Mesendoderm (in vitro differentiated cells): ENCODE results near the gene LMF2.

Experiments
- DNase-seq: peaks from one replicate; pipeline ENCODE4 v3.0.0; 2013
- H2AK5ac ChIP-seq: 2 replicates; pipeline ENCODE4 v1.6.1; 2013; ENCODE audit warnings: low read length, inconsistent platforms
- H2BK120ac ChIP-seq: 2 replicates; pipeline ENCODE4 v1.6.1; 2013; ENCODE audit warnings: low read depth, mild to moderate bottlenecking, low read length, moderate library complexity, mixed read lengths
- H2BK15ac ChIP-seq: replicated peaks from 2 replicates; pipeline ENCODE4 v1.6.1; 2013; ENCODE audit warnings: low read depth, mild to moderate bottlenecking, moderate library complexity
- H2BK5ac ChIP-seq: 2 replicates; pipeline ENCODE4 v1.6.1; 2013; ENCODE audit warnings: low read length, inconsistent platforms
- H3K18ac ChIP-seq: 2 replicates; pipeline ENCODE4 v1.6.1; 2013; ENCODE audit warnings: mild to moderate bottlenecking, low read length, mixed read lengths
- H3K23ac ChIP-seq: one replicate; pipeline ENCODE4 v1.6.1; 2013; ENCODE audit warnings: low read length
- H3K27ac ChIP-seq: 2 replicates; pipeline ENCODE4 v1.5.1; 2013; ENCODE audit warnings: low read depth, mild to moderate bottlenecking, inconsistent platforms, low read length, moderate library complexity
- H3K27me3 ChIP-seq: 2 replicates; pipeline ENCODE4 v1.6.1; 2013; ENCODE audit warnings: low read length, control low read depth, mild to moderate bottlenecking, inconsistent platforms; ENCODE audit not compliant: insufficient read depth, poor library complexity
- H3K36me3 ChIP-seq: 2 replicates; pipeline ENCODE4 v1.6.1; 2013; ENCODE audit warnings: low read length, inconsistent platforms; ENCODE audit not compliant: control insufficient read depth, insufficient read depth
- H3K4ac ChIP-seq: one replicate; pipeline ENCODE4 v1.6.1; 2013; ENCODE audit warnings: low read depth, mild to moderate bottlenecking, low read length, moderate library complexity
- H3K4me1 ChIP-seq: 2 replicates; pipeline ENCODE4 v1.6.1; 2013; ENCODE audit warnings: low read depth, low read length, inconsistent platforms; ENCODE audit not compliant: control insufficient read depth
- H3K4me2 ChIP-seq: 2 replicates; pipeline ENCODE4 v1.6.1; 2013; ENCODE audit warnings: low read length
- H3K4me3 ChIP-seq: 2 replicates; pipeline ENCODE4 v1.5.1; 2013; ENCODE audit warnings: mild to moderate bottlenecking, low read length
- H3K56ac ChIP-seq: one replicate; pipeline ENCODE4 v1.6.1; 2013; ENCODE audit warnings: low read length
- H3K79me1 ChIP-seq: 2 replicates; pipeline ENCODE4 v1.6.1; 2013; ENCODE audit warnings: low read length, inconsistent platforms
- H3K79me2 ChIP-seq: 2 replicates; pipeline ENCODE4 v1.6.1; 2013; ENCODE audit warnings: mild to moderate bottlenecking, low read length; ENCODE audit not compliant: control insufficient read depth, insufficient read depth
- H3K9ac ChIP-seq: 2 replicates; pipeline ENCODE4 v1.6.1; 2013; ENCODE audit warnings: low read length, inconsistent platforms
- H4K5ac ChIP-seq: one replicate; pipeline ENCODE4 v1.6.1; 2013; ENCODE audit warnings: low read length
- H4K8ac ChIP-seq: one replicate; pipeline ENCODE4 v1.6.1; 2013; ENCODE audit warnings: low read depth, mild to moderate bottlenecking, control low read depth, low read length, moderate library complexity
- WGBS: extraction: QIAGEN DNeasy Blood & Tissue Kit; methylation state at CpG from one replicate; pipeline ENCODE4 v1.1.7; 2013; ENCODE audit warnings: low lambda C conversion rate, missing lambda C conversion rate; ENCODE audit not compliant: insufficient coverage; ENCODE audit errors: extremely low coverage; 5-methylcytosine and 5-hydroxymethylcytosine counted together

The LMF2 gene

DNA sequence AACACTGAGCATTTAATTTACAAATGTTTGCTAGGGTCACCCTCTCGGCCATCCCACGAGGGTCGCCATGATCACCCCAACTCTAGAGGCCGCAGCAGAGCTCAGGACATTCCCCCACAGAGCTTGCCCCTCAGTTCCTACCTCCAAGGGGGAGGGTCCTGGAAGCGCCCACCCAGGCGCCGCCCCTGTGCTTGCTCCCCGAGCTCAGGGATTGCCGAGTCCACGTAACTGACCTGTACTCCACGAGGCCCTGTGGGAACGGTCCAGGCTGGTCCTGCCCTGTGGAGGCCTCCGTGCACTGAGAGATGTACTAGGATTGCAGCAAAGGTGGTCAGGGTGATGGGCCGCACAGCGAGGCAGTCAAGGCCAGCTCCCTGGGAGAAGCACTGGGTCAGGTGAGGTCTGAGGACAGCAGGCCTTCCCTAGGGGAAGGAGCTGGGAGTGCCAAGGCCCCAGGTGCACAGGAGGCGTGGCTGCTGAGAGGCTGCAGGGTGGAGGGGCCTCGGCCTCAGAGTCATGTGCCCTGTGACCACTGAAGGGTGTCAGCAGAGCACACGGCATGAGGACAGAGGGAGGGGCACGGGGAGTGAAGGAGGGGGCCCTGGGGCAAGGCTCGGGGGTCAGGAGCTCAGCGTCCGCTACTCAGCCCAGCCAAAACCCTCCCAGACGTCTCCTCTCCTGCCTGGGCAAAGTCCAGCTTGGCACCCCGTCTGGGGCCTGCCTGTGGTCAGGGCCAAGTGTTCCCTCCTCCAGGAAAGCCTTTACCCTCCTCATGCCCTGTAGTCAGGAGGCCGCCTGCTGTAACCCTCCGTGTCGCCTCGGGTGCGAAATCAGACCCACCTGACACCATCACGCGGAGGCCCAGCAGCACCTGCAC lies 23.3 kb downstream of the LMF2 start:
- H3K18ac ChIP-seq: no peak overlapping the region
- no peak for DNase-seq
- H3K4me3 ChIP-seq: no peak overlapping the region
- no peak overlapping the region for H3K27ac ChIP-seq
- H2AK5ac ChIP-seq: no peak overlapping the region
- H2BK5ac ChIP-seq: no peak overlapping the region
- no peaks in the 10 kb centered on the region for H3K27me3 ChIP-seq
- H4K5ac ChIP-seq: no peak overlapping the region
- H3K79me2 ChIP-seq: no peaks in the 10 kb centered on the region
- H3K23ac ChIP-seq: no peak overlapping the region
- H3K4me2 ChIP-seq: no peak overlapping the region
- no peak overlapping the region for H2BK15ac ChIP-seq
- H3K9ac ChIP-seq: no peak overlapping the region
- no peak overlapping the region for H3K4ac ChIP-seq
- H3K56ac ChIP-seq: no peak overlapping the region
- WGBS: no CpG with 5 or more reads among the region's 31 CpGs
- H3K79me1 ChIP-seq: no peaks in the 10 kb centered on the region
- H4K8ac ChIP-seq: no peak overlapping the region
- no peaks in the 10 kb centered on the region for H3K36me3 ChIP-seq
- no peaks in the 10 kb centered on the region for H3K4me1 ChIP-seq
- no peak overlapping the region for H2BK120ac ChIP-seq

DNA sequence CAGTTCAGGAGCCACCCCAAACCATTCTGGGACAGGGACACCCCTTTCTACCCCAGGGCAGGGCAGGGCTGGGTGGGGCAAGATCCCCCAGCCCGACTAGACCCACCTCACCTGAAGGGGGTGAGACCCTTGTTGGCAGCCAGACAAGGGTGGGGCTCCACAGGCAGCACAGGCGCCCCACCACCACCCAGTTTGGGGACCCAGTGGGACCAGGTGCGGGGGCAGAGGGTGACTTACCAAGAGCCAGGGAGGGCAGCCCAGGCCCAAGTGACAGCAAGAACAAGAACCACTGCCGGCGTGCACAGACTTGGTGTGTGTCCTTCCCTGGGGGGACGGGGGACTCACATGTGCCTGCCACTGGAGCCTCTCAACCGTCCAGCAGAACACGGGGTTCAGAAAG lies 23.9 kb downstream of the LMF2 start:
- Histone ChIP-seq H3K4me2 (no peak overlapping the region), H2BK5ac (no peak overlapping the region), H2BK120ac (no peak overlapping the region), H2BK15ac (no peak overlapping the region), H3K56ac (no peak overlapping the region), H3K4me3 (no peak overlapping the region), H3K36me3 (no peaks in the 10 kb centered on the region), H3K9ac (no peak overlapping the region), H4K8ac (no peak overlapping the region), H2AK5ac (no peak overlapping the region), H3K4me1 (no peaks in the 10 kb centered on the region), H3K79me2 (no peaks in the 10 kb centered on the region), H4K5ac (no peak overlapping the region), H3K27me3 (no peaks in the 10 kb centered on the region), H3K27ac (no peak overlapping the region), H3K79me1 (no peaks in the 10 kb centered on the region), H3K18ac (no peak overlapping the region), H3K23ac (no peak overlapping the region), H3K4ac (no peak overlapping the region)
- no CpG with 5 or more reads among the region's 8 CpGs for WGBS
- DNase-seq: no peak

DNA sequence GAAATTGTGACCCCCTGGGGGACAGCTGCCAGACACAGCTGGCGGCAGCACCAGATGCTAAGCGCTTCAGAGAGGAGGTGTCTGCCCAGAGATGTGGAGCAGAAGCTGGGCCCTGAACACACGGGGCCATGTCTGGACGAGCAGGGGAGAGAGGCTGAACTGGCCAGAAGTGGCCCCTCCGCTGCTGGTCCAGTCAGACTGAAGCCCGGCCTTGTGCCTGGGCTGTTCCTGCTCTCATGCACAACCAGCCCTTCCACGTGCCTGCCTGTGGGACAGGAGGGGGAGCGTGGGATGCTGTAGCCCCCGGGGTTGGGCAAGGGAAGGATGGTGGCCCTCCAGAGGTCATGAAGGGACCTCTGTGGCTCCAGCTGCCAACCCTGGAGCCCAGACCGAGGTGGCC lies 24.4 kb downstream of the LMF2 start:
- Histone ChIP-seq H3K18ac (no peak overlapping the region), H3K9ac (no peak overlapping the region), H3K4me3 (no peak overlapping the region)

DNA sequence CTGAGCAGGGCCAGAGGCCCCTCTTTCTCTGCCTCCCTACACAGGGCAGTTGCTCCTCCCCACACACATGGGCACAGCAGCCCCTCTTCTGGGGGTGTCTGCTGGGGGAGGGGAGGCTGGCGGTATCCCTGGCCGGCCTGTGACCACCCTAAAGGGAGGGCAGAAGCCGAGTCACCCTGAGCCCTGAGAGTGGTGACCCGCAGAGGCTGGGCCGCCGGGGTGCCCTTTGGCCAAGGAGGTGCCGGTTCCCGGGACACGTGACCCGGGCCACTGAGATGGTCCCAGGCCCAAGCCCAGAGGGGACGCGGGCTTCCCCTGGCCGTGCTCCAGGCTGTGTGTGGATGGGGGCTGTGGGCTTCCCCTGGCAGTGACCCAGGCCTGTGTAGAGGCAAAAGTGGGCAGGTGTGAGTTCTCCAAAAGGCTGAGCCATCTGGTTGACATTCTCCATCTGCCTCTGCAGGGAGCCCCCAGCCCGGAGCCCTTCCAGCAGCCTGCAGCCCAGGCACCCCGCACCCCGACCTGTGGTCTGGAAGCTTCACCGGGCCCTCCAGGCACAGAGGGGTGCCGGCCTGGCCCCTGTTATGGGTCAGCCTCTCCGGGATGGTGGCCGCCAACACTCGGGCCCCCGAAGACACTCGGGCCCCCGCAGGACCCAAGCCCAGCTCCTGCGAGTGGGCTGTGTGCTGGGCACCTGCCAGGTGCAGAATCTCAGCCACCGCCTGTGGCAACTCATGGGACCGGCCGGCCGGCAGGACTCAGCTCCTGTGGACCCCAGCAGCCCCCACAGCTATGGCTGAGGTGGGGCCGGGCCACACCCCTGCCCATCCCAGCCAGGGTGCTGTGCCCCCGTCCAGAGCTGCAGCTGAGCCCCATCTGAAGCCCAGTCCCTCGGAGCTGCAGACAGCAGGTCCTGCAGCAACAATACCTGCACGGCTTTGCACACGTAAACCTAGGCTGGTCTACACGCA lies 25.1 kb downstream of the LMF2 start:
- Histone ChIP-seq H3K36me3 (no peaks in the 10 kb centered on the region), H3K9ac (peak overlapping the region; percentile 82), H2AK5ac (no peak overlapping the region), H3K23ac (peak overlapping the region; percentile 97), H3K56ac (peak overlapping the region; percentile 91), H3K4me1 (no peaks in the 10 kb centered on the region), H3K4me3 (peak overlapping the region; percentile 4), H3K27ac (no peak overlapping the region), H4K5ac (no peak overlapping the region), H3K4me2 (peak overlapping the region; percentile 57), H3K18ac (peak overlapping the region; percentile 78), H2BK15ac (no peak overlapping the region), H3K27me3 (no peaks in the 10 kb centered on the region), H4K8ac (no peak overlapping the region), H3K4ac (peak overlapping the region; percentile 56), H2BK5ac (no peak overlapping the region), H3K79me2 (no peaks in the 10 kb centered on the region), H3K79me1 (no peaks in the 10 kb centered on the region), H2BK120ac (no peak overlapping the region)
- no peak for DNase-seq
- WGBS: no CpG with 5 or more reads among the region's 35 CpGs

More for the DNA sequence above, 24.4 kb downstream of the LMF2 start:
- Histone ChIP-seq H3K79me1 (no peaks in the 10 kb centered on the region), H4K5ac (no peak overlapping the region), H3K4ac (no peak overlapping the region), H3K27ac (no peak overlapping the region), H3K56ac (peak overlapping the region; percentile 10), H2BK15ac (no peak overlapping the region), H2BK120ac (no peak overlapping the region), H3K36me3 (no peaks in the 10 kb centered on the region), H3K23ac (no peak overlapping the region), H4K8ac (no peak overlapping the region), H3K27me3 (no peaks in the 10 kb centered on the region), H2AK5ac (no peak overlapping the region), H2BK5ac (no peak overlapping the region), H3K79me2 (no peaks in the 10 kb centered on the region), H3K4me2 (no peak overlapping the region), H3K4me1 (no peaks in the 10 kb centered on the region)
- no peak for DNase-seq
- WGBS: no CpG with 5 or more reads among the region's 10 CpGs

DNA sequence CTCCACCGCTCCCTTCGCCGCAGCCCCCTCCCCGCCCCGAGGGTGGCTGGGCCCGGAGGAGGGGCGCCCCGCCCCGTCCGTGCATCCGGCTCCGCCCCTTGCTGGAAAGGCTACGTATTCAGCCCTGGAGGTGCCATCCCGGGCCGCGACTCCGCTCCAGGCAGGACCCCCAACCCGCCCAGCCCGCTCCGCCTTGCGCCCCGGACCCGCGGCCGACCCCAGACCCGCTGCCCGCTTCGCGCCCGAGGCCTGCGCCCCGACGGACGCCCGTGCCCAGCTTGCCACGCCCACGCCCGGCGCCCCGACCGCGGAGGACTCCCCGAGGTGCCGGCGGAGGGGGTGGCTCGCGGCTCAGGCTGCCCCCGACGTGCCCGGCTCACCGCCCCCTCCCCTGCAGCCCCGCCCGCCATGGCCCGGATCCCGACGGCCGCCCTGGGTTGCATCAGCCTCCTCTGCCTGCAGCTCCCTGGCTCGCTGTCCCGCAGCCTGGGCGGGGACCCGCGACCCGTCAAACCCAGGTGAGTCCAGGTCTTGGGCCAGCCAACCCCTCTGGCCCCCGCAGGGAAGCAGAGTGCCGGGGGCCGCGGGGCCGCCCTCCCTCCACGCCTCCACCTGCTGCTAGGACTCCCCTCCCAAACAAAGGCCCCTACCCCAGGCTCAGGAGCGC lies 25.9 kb downstream of the LMF2 start, which contains the start of gene ADM2:
ADM2 (plus strand) TSS at position 104 of the 667 bp plus-strand sequence; CDS start at position 409, 305 bp downstream.
- Histone ChIP-seq H2BK5ac (no peak within 1 kb of the TSS), H4K5ac (no peak within 1 kb of the TSS), H3K23ac (peak within 1 kb of the TSS; percentile 98), H3K4me2 (peak within 1 kb of the TSS; percentile 57), H4K8ac (no peak within 1 kb of the TSS), H2AK5ac (no peak within 1 kb of the TSS), H2BK15ac (no peak within 1 kb of the TSS), H3K56ac (peak within 1 kb of the TSS; percentile 91), H3K27ac (no peak within 1 kb of the TSS), H3K4me1 (no peaks in the 10 kb centered on the region), H3K36me3 (no peaks in the 10 kb centered on the region), H3K9ac (peak within 1 kb of the TSS; percentile 82), H3K79me1 (no peaks in the 10 kb centered on the region), H3K18ac (peak within 1 kb of the TSS; percentile 78), H3K4me3 (peak within 1 kb of the TSS; percentile 30), H2BK120ac (no peak within 1 kb of the TSS), H3K27me3 (no peaks in the 10 kb centered on the region), H3K79me2 (no peaks in the 10 kb centered on the region), H3K4ac (peak within 1 kb of the TSS; percentile 56)
- DNase-seq: peak; percentile 76
- WGBS: no CpG with 5 or more reads among the region's 70 CpGs
